SK-N-SH (cell line): ENCODE measurements around the gene TTC31. TPM values are rescaled to one million over a fixed set of nuclear protein-coding genes. Genes with fewer than 3 reads are reported as not detected.

Source experiments
- CTCF ChIA-PET: fragments of 300-600, 350-600 bp; formaldehyde crosslinking; extraction: SDS; loops from one replicate; lab custom pipeline; 2021; lab: Yijun Ruan, JAX
- POLR2A ChIA-PET: fragments of 350-600 bp; sonication (Branson Sonifier 250); formaldehyde crosslinking; extraction: SDS; loops from one replicate; lab custom pipeline; 2020; ENCODE audit warnings: antibody characterized with exemption, inconsistent platforms; lab: Yijun Ruan, JAX
- DNase-seq: peaks from one replicate; pipeline ENCODE4 v3.0.0; 2012
- H2AFZ ChIP-seq: fragments of 200-600 bp; sonication (generic); 2 replicates; pipeline ENCODE4 v1.8.1; 2016; ENCODE audit warnings: antibody characterized with exemption, mild to moderate bottlenecking, low read depth
- H3F3A ChIP-seq: fragments of 200-600 bp; sonication (generic); replicated peaks from 2 replicates; pipeline ENCODE3; 2016; ENCODE audit warnings: antibody characterized with exemption, mild to moderate bottlenecking; ENCODE audit not compliant: insufficient read depth
- H3K27ac ChIP-seq, 2 experiments: fragments of 200-500 bp in 1 of 2; fragments of 200-600 bp in 1 of 2; sonication (Bioruptor generic) in 1 of 2; sonication (generic), shearing (Covaris generic) in 1 of 2; 2 replicates each; pipeline versions ENCODE4 v1.5.1 to v1.6.1; 2014 to 2016; ENCODE audit warnings: low read depth in 2 of 2, inconsistent platforms in 1 of 2, low read length in 1 of 2, mild to moderate bottlenecking in 1 of 2, mixed read lengths in 1 of 2
- H3K27me3 ChIP-seq: fragments of 200-600 bp; sonication (generic), shearing (Covaris generic); 2 replicates; pipeline ENCODE4 v1.6.1; 2016; ENCODE audit warnings: mixed run types; ENCODE audit not compliant: insufficient read depth
- H3K36me3 ChIP-seq, 2 experiments: fragments of 200-500 bp in 1 of 2; fragments of 200-600 bp in 1 of 2; sonication (Bioruptor generic) in 1 of 2; sonication (generic) in 1 of 2; replicated peaks in 1 of 2; 2 replicates each; pipeline versions ENCODE3 to v1.5.1; 2014 to 2016; ENCODE audit warnings: low read length in 1 of 2, mild to moderate bottlenecking in 1 of 2; ENCODE audit not compliant: insufficient read depth in 2 of 2, control insufficient read depth in 1 of 2
- H3K4me1 ChIP-seq, 2 experiments: fragments of 200-500 bp in 1 of 2; fragments of 200-600 bp in 1 of 2; sonication (Bioruptor generic) in 1 of 2; sonication (generic), shearing (Covaris generic) in 1 of 2; 2 replicates each; pipeline versions ENCODE4 v1.5.1 to v1.6.1; 2014 to 2016; ENCODE audit warnings: low read depth in 1 of 2, low read length in 1 of 2, mixed run types in 1 of 2; ENCODE audit not compliant: insufficient read depth in 2 of 2, control insufficient read depth in 1 of 2
- H3K4me2 ChIP-seq: fragments of 200-600 bp; sonication (generic), shearing (Covaris generic); 2 replicates; pipeline ENCODE4 v1.6.1; 2017; ENCODE audit warnings: mixed run types
- H3K4me3 ChIP-seq, 2 experiments: fragments of 200-500 bp in 1 of 2; fragments of 200-600 bp in 1 of 2; sonication (Bioruptor generic) in 1 of 2; sonication (generic), shearing (Covaris generic) in 1 of 2; 2 replicates each; pipeline versions ENCODE4 v1.5.1 to v1.8.1; 2014 to 2016; ENCODE audit warnings: low read depth in 2 of 2, inconsistent platforms in 1 of 2, low read length in 1 of 2, mild to moderate bottlenecking in 1 of 2, mixed read lengths in 1 of 2, moderate library complexity in 1 of 2
- H3K79me2 ChIP-seq: fragments of 200-600 bp; sonication (generic); 2 replicates; pipeline ENCODE4 v1.8.1; 2017; ENCODE audit warnings: mild to moderate bottlenecking; ENCODE audit not compliant: insufficient read depth
- H3K9ac ChIP-seq: fragments of 200-600 bp; sonication (generic); 2 replicates; pipeline ENCODE4 v1.6.1; 2017; ENCODE audit warnings: mixed run types
- H3K9me2 ChIP-seq: fragments of 200-600 bp; sonication (generic); 2 replicates; pipeline ENCODE4 v1.6.1; 2017; ENCODE audit warnings: mixed run types
- H3K9me3 ChIP-seq: fragments of 200-600 bp; sonication (generic); 2 replicates; pipeline ENCODE4 v1.6.1; 2017; ENCODE audit warnings: mixed run types, mild to moderate bottlenecking, moderate library complexity
- H4K20me1 ChIP-seq: fragments of 200-600 bp; sonication (generic); 2 replicates; pipeline ENCODE4 v1.6.1; 2017; ENCODE audit warnings: mild to moderate bottlenecking, mixed run types; ENCODE audit not compliant: insufficient read depth
- CHD2 ChIP-seq: fragments of 150-350 bp; IDR thresholded peaks from 2 replicates; pipeline ENCODE4 v1.6.1; 2018; ENCODE audit warnings: low read length; ENCODE audit not compliant: partially characterized antibody
- EP300 ChIP-seq, 2 experiments: IDR thresholded peaks; 2 replicates each; pipeline versions ENCODE4 v1.4.0 to v1.6.1; 2012; ENCODE audit warnings: borderline replicate concordance in 1 of 2, low read depth in 1 of 2, low read length in 1 of 2
- FOXM1 ChIP-seq: IDR thresholded peaks from 2 replicates; pipeline ENCODE4 v1.4.0; 2012; ENCODE audit warnings: low read depth, mild to moderate bottlenecking
- GABPA ChIP-seq: IDR thresholded peaks from 2 replicates; pipeline ENCODE4 v1.4.0; 2012; ENCODE audit warnings: low read depth, mild to moderate bottlenecking
- JUND ChIP-seq: IDR thresholded peaks from 2 replicates; pipeline ENCODE4 v1.4.0; 2012
- MXI1 ChIP-seq: IDR thresholded peaks from 2 replicates; pipeline ENCODE4 v1.6.1; 2012; ENCODE audit warnings: mild to moderate bottlenecking, low read depth, low read length, improper control_type of control experiment
- NRF1 ChIP-seq: IDR thresholded peaks from 2 replicates; pipeline ENCODE4 v1.6.1; 2012; ENCODE audit warnings: low read depth, mild to moderate bottlenecking, low read length
- RCOR1 ChIP-seq: fragments of 150-350 bp; IDR thresholded peaks from 2 replicates; pipeline ENCODE4 v1.6.1; 2017; ENCODE audit warnings: antibody characterized with exemption, low read length
- RXRA ChIP-seq: IDR thresholded peaks from 2 replicates; pipeline ENCODE4 v1.4.0; 2012; ENCODE audit warnings: low read depth, mild to moderate bottlenecking, borderline replicate concordance
- SIN3A ChIP-seq: IDR thresholded peaks from 2 replicates; pipeline ENCODE4 v1.6.1; 2012; ENCODE audit warnings: low read depth, mild to moderate bottlenecking, low read length, moderate library complexity, borderline replicate concordance
- SMC3 ChIP-seq: IDR thresholded peaks from 2 replicates; pipeline ENCODE4 v1.6.1; 2012; ENCODE audit warnings: low read depth, low read length, improper control_type of control experiment
- TAF1 ChIP-seq: IDR thresholded peaks from 2 replicates; pipeline ENCODE4 v1.6.1; 2012; ENCODE audit warnings: low read depth, mild to moderate bottlenecking, low read length, moderate library complexity, borderline replicate concordance
- USF2 ChIP-seq: fragments of 150-350 bp; IDR thresholded peaks from 2 replicates; pipeline ENCODE4 v1.6.1; 2017; ENCODE audit warnings: antibody characterized with exemption, low read length, low read depth, borderline replicate concordance
- YY1 ChIP-seq: IDR thresholded peaks from 2 replicates; pipeline ENCODE4 v1.4.0; 2012; ENCODE audit warnings: low read depth, mild to moderate bottlenecking
- ZBTB33 ChIP-seq: IDR thresholded peaks from 2 replicates; pipeline ENCODE4 v1.4.0; 2012; ENCODE audit warnings: low read depth, borderline replicate concordance
- WGBS: methylation state at CpG from one replicate; pipeline ENCODE4 v1.1.6; 2017; ENCODE audit warnings: low lambda C conversion rate; 5-methylcytosine and 5-hydroxymethylcytosine counted together
- polyA plus RNA-seq, 3 experiments: library from polyadenylated mRNA; depleted of rRNA; stranded (reverse); fragments of >200 nt; gene quantifications; 2 replicates each; pipeline ENCODE4 v1.2.3, GENCODE V29; 2012
- TF ChIP-seq, protein P1 (sequence below): IDR thresholded peaks from 2 replicates; pipeline ENCODE4 v1.4.0; 2012; ENCODE audit warnings: low read depth
- TF ChIP-seq, protein P2 (sequence below): IDR thresholded peaks from 2 replicates; pipeline ENCODE4; 2012
- TF ChIP-seq, protein P3 (sequence below): fragments of 150-350 bp; IDR thresholded peaks from 2 replicates; pipeline ENCODE4 v1.6.1; 2016; ENCODE audit warnings: mild to moderate bottlenecking, low read depth, low read length

Gene TTC31
- polyA plus RNA-seq, 1 of the 3 experiments (the other 2 are of a cell fraction), result 27.9 TPM

GRCh38 chr2:74447230-74447999 is 35.5 kb upstream of the TTC31 start:
- POLR2A ChIA-PET, result no interaction called here
- Histone ChIP-seq H3K9me3 (no peaks in the 10 kb centered on the region), H3K4me3 (no peak overlapping the region), H2AFZ (no peak overlapping the region), H3K9me2 (no peaks in the 10 kb centered on the region), H3K79me2 (no peaks in the 10 kb centered on the region), H3K27me3 (no peaks in the 10 kb centered on the region), H3K4me1 (peaks cover 0 to 3% of the 10 kb centered on the region in 2 experiments; a peak in 1 of 4 replicates), H3K9ac (no peak overlapping the region), H3K27ac (no peak overlapping the region), H4K20me1 (no peaks in the 10 kb centered on the region), H3F3A (peaks cover 6% of the 10 kb centered on the region), H3K4me2 (no peak overlapping the region), H3K36me3 (no peaks in the 10 kb centered on the region)
- WGBS, result 88% methylated on average over 5 of the region's 5 CpGs
- TF ChIP-seq RCOR1 (no peak), FOXM1 (no peak), GABPA (no peak), CHD2 (no peak), SIN3A (no peak), EP300 (IDR thresholded peaks at IDR 0.05; ENCODE audit: borderline replicate concordance in 1 of 2, low read depth in 1 of 2, low read length in 1 of 2) (no peak), NRF1 (no peak), JUND (no peak), USF2 (no peak), RXRA (no peak), YY1 (no peak)
- TF ChIP-seq, protein P1, sequence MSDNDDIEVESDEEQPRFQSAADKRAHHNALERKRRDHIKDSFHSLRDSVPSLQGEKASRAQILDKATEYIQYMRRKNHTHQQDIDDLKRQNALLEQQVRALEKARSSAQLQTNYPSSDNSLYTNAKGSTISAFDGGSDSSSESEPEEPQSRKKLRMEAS, result no peak
- TF ChIP-seq, protein P2, sequence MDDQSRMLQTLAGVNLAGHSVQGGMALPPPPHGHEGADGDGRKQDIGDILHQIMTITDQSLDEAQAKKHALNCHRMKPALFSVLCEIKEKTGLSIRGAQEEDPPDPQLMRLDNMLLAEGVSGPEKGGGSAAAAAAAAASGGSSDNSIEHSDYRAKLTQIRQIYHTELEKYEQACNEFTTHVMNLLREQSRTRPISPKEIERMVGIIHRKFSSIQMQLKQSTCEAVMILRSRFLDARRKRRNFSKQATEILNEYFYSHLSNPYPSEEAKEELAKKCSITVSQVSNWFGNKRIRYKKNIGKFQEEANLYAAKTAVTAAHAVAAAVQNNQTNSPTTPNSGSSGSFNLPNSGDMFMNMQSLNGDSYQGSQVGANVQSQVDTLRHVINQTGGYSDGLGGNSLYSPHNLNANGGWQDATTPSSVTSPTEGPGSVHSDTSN, result no peak
- CTCF ChIA-PET, result interaction anchor here (1.3 kb wide), 1 partner anchor 113 kb away, joined by 3 read pairs; no protein-coding TSS in a partner anchor
- no peak for DNase-seq

DNA sequence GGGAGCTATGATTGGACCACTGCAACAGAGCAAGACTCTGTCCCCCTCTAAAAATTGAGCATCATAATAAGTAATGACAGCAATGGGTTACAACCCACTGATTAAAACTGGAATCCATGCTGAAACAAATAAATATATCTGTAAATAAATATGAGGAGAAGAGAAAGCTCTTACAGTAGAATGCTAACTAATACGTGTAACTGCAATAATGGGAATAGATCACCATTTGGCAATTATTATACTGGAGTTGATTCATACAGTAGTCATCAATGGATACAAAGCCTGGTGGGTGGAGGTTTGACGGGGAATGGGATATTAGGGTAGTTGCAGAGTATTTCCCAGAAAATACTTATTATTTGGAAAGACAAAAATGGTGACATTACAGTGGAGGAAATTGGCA is 34.1 kb upstream of the TTC31 start:
- Histone ChIP-seq H3K27ac (no peak overlapping the region), H3F3A (peaks cover 12% of the 10 kb centered on the region), H3K9ac (no peak overlapping the region), H3K9me3 (no peaks in the 10 kb centered on the region), H3K4me2 (no peak overlapping the region), H3K79me2 (no peaks in the 10 kb centered on the region), H3K9me2 (no peaks in the 10 kb centered on the region), H3K4me3 (no peak overlapping the region), H3K27me3 (no peaks in the 10 kb centered on the region), H2AFZ (no peak overlapping the region), H3K4me1 (peaks cover 0 to 2% of the 10 kb centered on the region in 2 experiments; a peak in 1 of 4 replicates), H4K20me1 (no peaks in the 10 kb centered on the region), H3K36me3 (no peaks in the 10 kb centered on the region)
- ChIA-PET CTCF (interaction anchor here (1.3 kb wide), 1 partner anchor 114 kb away, joined by 3 read pairs; no protein-coding TSS in a partner anchor), POLR2A (no interaction called here)
- WGBS, result 60% methylated on average over 2 of the region's 2 CpGs
- DNase-seq, result no peak
- TF ChIP-seq NRF1 (no peak), TAF1 (no peak), GABPA (no peak), CHD2 (no peak), FOXM1 (no peak), MXI1 (no peak), ZBTB33 (no peak), SMC3 (no peak), USF2 (no peak)
- TF ChIP-seq, protein P3, sequence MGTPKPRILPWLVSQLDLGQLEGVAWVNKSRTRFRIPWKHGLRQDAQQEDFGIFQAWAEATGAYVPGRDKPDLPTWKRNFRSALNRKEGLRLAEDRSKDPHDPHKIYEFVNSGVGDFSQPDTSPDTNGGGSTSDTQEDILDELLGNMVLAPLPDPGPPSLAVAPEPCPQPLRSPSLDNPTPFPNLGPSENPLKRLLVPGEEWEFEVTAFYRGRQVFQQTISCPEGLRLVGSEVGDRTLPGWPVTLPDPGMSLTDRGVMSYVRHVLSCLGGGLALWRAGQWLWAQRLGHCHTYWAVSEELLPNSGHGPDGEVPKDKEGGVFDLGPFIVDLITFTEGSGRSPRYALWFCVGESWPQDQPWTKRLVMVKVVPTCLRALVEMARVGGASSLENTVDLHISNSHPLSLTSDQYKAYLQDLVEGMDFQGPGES, result no peak
- TF ChIP-seq, protein P2, result no peak
